GM18502 (cell line): ENCODE data around the gene ZNF805.
"Not testable (repeated sequence)": the region's sequence is repeated elsewhere in the genome, so short reads cannot be mapped to it uniquely, and the experiment has no call there.

Experiments used
- ATAC-seq: cut with Tn5 transposase; IDR thresholded peaks from one replicate; pipeline ENCODE4 v1.9.1; 2021; ENCODE audit warnings: mild to moderate bottlenecking; ENCODE audit not compliant: unreplicated experiment, poor library complexity

ZNF805 gene

DNA sequence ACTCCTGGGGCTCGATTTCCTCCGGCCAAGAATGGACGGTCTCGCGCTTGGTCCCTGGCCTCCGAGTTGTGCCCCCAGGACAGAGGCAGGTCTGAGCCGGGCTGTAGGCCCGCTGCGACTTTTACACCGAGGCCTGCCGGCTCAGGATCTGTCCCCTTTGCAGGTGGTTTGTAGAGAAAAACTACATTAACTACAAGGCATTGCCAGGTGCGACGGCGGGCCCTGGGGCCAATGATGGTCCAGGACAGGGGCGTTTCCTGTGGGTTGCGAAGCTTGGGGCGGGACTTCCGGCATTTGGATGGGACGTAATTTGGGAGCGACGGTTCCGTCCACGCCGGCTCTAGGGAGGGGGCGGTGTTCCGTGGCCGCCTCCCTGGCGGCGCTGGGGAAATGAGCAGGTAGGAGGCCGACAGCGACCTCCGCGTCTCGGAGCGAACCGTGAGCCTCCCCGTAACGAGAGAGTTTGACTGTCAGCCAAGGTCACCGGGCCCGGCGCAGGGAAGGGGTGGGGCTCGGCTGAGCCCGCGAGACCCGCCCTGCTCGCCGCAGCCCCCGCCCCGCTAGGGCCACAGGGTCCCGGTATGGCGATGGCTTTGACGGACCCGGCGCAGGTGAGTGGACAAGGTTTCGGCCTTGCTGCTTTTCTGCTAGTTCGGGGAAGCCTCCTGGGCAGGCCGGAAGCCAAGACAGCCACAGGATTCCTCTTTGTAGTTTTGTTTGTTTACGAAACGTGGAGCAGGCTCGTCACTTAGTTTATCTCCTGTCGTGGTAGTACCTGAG is at the start of gene ZNF805:
Gene ZNF805 (plus strand): TSS at position 322 of the 780 bp plus-strand sequence. CDS start 260 bp downstream, at position 582.
- peak; percentile 94 for ATAC-seq

DNA sequence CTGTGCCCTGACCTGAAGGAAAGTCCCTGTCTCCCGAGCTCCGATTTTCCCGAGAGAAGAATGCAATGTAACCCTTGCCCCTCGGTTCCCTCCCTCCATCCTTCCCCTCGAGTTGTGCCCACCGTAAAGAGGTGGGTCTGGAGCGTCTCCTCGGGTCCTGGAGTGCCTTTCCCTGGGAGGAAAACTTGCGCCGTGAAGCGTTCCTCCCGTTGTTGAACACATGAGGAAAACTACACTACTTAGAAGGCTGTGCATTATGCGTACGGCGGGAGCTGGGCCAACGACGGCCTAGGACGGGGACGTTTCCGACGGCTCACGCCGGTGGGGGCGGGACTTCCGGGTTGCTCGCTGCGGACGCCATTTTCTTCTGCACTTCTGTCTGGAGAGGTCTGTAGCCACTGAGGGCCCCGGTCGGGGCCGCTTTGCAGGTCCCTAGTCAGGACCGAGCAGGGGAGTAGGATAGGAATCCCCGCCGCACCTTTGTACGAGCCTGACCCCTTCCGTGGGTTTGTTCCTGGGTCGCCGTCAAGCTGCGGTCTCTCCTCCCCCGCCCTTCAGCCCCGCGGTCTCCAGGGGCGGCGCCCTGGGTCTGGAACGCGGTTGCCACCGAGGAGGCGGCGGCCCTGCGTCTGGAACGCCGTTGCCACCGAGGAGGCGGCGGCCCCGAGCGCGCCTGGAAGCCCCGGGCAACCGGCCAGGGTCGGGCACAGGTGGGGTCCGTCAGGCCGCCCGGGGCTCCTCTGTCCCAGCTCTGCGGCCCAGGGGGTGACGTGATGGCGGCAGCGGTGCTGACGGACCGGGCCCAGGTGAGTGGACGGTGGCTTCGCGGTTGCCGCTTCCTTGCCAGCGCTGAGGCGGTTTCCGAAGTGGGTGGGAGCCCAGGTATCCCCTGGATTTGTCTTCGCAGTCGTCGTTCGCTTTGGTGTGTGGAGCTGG is 49.0 kb upstream of the ZNF805 start, which contains the start of gene ZNF264:
Gene ZNF264 (plus strand): TSS at position 360 of the 936 bp plus-strand sequence. CDS start 414 bp downstream, at position 774.
- ATAC-seq: peak; percentile 94

DNA sequence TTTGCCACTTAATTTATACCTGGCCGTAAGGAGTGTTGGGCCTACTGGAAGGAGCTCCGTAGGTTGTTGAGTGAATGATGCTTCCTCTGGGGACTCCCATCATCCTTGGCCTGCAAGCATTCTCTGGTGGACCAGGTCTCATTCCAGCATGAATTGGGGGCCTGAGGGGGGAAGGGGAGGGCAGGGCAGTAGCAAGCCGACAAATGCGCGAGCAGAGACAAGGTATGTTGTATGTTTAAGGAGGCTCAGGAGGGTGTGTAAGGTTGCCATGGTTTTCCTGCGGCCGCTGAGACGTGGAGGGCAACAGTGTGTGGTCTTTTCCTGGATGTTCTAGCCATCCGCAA is 48.4 kb upstream of the ZNF805 start:
- ATAC-seq: no peak

GRCh38 chr19:57192993-57193392 is 47.4 kb upstream of the ZNF805 start:
- no peak for ATAC-seq

DNA sequence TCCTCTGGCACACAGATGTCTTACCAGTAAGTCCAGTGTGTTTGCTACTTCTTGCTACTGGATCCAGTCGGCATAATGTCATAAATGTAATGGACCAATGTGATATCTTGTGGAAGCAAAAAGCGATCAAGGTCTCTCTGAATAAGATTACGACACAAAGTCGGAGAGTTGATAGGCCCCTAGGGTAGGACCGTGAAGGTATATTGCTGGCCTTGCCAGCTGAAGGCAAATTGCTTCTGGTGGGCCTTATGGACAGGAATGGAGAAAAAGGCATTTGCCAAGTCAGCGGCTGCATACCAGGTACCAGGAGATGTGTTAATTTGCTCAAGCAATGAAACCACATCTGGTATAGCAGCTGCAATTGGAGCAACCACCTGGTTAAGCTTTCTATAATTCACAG is 42.6 kb upstream of the ZNF805 start:
- not testable (repeated sequence) for ATAC-seq

DNA sequence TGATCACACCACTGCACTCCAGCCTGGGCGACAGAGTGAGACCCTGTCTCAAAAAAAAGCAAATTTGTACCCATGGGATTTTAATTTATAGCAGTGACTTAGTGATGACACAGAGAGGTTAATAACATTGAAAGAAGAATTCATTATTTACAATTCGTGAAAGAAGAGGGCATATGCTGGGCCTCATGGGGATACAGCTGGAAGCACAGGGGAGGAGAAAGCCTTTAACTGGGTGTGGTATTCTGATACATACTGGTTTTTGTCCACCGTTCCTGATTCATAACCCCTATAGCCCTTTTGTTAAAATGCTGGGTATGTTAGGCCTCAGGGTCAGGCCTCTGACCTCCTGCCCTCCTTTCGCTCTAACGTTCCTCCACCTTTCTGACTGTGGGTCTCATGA is 38.3 kb upstream of the ZNF805 start:
- no peak for ATAC-seq

- no peak for ATAC-seq
These were observed 30.1 kb upstream of the ZNF805 start for GRCh38 chr19:57210381-57210780.

- ATAC-seq: no peak
These were observed 28.3 kb upstream of the ZNF805 start for GRCh38 chr19:57212109-57212508.

- ATAC-seq: no peak
These were observed 12.9 kb upstream of the ZNF805 start for GRCh38 chr19:57227502-57227901.

DNA sequence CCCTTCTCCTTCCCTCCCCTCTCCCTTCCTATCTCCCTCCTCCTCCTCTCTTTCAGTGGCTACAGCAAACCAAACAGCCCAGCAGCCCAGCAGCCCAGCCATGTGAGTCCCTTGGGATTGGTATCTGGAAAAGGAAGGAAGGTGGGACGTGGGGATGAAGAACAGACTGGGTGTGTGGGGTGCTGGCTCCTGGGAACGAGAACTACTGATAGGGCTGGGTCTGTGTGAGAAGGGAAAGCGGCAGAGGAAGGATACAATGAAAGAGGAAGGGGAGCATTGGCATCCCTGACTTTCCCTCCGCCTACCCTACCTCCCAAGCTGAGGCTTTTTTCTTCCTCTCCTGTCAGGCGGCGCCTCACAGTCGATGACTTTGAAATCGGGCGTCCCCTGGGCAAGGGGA is 8.7 kb upstream of the ZNF805 start:
- no peak for ATAC-seq

DNA sequence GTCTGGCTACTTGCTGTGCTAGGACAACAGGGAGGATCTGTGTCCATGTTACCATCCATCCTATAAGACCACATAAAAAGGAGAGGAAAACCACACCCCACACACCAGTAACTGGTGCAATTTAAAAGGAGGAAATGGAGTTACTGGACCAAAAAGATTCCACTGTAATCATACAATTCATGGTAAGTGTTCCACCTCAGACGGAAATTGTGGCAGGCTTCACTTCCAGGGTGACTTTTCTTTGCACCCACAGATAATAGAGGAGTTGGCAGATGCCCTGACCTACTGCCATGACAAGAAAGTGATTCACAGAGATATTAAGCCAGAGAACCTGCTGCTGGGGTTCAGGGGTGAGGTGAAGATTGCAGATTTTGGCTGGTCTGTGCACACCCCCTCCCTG is 7.2 kb upstream of the ZNF805 start:
- no peak for ATAC-seq

DNA sequence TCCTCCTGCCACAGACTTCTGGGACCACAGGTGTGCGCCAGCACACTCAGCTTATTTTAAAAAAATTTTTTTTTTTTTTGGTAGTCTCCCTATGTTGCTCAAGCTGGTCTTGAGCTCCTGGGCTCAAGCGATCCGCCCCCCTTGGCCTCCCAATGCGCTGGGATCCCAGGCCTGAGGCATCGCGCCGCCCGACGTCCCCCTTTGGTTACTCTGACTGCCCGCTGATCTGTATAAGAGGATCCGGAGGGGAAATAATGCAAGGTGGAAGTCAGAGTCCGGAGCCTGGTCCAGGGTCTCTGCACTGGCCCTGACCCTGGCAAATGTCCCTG is 486 bp upstream of the ZNF805 start:
- no peak for ATAC-seq

GRCh38 chr19:57241176-57241575 is 744 bp downstream of the ZNF805 start:
- no peak for ATAC-seq

- no peak for ATAC-seq
These were observed 2.4 kb downstream of the ZNF805 start for GRCh38 chr19:57242821-57243220.

DNA sequence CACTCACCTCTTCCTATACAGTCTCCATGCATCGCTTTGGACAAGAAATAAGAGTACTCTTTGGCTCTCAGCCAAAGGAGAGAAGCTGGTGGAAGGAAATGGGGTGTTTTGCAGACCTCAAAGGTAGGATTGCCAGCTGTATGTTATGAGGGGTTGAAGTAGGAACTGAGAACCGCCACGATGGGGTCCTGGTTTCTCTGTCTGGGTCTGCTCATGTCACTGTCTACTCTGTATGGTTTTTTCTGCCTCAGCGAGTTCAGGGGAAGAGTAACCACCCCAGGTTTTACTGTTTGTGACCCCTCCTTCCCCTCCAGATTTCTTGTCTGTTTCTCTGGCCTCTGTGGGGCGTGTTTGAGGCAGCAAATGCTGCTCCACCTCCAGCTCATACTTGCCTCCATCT is 4.1 kb downstream of the ZNF805 start:
- no peak for ATAC-seq

GRCh38 chr19:57245066-57245465 is 4.6 kb downstream of the ZNF805 start:
- no peak for ATAC-seq

DNA sequence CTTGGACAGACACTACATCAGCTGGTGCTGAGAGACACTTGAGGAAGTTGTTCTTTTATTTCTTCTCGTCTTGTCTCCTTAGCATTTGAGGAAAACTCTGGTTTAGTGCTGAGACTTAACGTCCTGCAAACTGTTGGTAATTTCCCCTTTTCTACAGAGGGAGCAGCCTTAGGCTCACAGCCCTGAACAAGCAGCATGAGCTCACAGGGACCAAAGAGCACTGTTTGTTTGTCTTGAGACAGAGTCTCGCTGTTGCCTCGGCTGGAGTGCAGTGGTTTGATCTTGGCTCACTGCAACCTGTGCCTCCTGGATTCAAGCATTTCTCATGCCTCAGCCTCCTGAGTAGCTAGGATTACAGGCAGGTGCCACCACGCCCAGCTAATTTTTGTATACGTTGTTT is 5.5 kb downstream of the ZNF805 start:
- ATAC-seq: no peak

- no peak for ATAC-seq
These were observed 8.2 kb downstream of the ZNF805 start for GRCh38 chr19:57248646-57249045.

DNA sequence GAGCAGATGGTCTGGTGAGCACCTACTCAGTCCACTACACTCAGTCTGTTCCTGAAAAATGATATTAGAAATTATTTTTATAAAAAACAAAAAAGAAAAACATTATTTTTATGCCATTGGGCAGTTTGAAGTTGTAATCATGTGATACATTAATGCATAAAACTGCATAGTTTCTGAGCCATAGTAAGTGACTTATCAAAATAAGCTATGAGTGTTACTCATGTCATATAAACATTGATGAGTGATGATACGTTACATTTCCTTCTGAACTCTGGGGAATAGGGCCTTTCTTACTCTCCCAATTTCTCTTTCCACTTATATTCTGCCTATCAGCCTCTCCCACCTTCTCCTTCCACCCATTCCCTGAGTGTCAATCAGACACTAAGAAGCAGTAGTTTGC is 8.9 kb downstream of the ZNF805 start:
- no peak for ATAC-seq

DNA sequence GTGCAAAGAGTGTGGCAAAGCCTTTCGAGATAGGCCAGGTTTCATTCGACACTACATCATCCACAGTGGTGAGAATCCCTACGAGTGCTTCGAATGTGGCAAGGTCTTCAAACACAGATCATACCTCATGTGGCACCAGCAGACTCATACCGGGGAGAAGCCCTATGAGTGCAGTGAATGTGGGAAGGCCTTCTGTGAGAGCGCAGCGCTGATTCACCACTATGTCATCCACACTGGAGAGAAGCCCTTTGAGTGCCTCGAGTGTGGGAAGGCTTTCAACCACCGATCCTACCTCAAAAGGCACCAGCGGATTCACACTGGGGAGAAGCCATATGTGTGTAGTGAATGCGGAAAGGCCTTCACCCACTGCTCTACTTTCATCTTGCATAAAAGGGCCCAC is 13.3 kb downstream of the ZNF805 start:
- ATAC-seq: not testable (repeated sequence)

- ATAC-seq: no peak
These were observed 21.6 kb downstream of the ZNF805 start for GRCh38 chr19:57262044-57262443.
